GM19328 (cell line): ENCODE measurements around the gene BCKDHA.
"Not testable (repeated sequence)": the region's sequence is repeated elsewhere in the genome, so short reads cannot be mapped to it uniquely, and the experiment has no call there.

ENCODE experiments used
- ATAC-seq: cut with Tn5 transposase; IDR thresholded peaks from one replicate; pipeline ENCODE4 v1.9.1; 2021; ENCODE audit warnings: mild to moderate bottlenecking, moderate library complexity; ENCODE audit not compliant: unreplicated experiment

BCKDHA gene

DNA sequence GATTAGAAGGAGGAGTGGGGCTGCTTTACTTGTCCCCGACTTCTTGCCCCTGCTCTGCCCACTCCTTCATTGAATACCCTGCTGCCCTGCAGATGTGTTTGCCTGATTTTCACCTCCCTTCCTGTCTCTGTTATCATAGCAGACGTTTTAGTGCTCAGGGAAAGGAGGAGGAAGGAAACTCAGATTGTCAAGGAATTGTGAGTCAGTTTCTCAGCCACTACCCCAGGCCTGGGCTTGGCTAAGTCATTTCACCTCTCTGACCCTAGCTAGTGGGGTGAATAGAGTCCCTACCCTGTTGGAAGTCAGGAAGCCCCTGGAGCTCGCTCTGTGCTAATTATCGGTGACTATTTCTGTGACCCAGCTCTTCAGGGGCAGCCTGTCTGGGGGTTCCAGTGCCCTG, 3.9 kb downstream of the BCKDHA start:
- no peak for ATAC-seq

DNA sequence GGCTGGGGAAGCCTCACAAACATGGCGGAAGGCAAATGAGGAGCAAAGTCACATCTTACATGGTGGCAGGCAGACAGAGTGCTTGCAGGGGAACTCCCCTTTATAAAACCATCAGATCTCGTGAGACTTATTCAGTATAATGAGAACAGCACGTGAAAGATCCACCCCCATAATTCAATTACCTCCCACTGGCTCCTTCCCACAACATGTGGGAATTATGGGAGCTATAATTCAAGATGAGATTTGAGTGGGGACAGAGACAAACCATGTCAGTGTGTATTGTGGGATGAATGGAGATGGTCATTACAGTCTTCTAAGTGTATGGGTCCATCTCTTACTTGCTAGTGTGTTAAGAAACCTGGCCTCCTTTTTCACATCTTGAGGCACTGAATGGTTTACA, 4.4 kb downstream of the BCKDHA start:
- no peak for ATAC-seq

DNA sequence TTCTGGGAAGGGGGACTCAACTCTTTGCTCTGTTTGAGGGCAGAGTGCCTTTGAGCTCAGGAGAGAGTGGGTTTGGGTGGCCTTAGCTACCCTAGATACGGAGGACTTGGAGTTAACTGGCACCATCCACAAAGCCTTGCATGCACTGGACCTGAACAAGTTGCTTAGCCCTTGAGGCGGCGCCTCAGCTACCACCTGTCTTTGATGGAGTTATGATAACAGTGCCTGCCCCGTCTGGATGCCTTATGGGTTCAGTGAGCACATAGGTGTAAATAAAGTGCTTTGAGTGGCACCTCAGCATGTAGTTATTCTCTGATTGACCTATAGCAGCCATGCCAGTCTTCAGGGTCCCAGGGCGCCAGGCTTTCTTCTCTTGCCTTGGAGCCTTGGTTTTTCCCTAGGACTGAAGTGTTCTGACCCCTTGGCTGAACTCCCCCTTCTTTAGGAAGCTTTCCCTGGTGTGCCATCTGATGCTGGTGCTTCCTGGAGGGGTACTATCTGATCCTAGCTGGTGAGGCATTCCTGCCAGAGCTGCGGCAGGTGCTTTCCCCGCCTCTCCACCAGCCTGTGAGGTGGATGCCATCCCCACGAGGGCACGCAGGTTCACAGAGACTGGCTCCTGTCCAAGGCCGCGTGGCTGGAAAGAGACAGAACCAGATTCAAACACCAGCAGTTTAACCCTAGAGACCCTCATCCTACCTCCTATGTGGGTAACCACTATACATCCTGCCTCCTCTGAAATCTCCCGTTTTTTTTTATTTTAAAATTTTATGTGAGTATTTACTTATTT, 5.8 kb downstream of the BCKDHA start:
- no peak for ATAC-seq

DNA sequence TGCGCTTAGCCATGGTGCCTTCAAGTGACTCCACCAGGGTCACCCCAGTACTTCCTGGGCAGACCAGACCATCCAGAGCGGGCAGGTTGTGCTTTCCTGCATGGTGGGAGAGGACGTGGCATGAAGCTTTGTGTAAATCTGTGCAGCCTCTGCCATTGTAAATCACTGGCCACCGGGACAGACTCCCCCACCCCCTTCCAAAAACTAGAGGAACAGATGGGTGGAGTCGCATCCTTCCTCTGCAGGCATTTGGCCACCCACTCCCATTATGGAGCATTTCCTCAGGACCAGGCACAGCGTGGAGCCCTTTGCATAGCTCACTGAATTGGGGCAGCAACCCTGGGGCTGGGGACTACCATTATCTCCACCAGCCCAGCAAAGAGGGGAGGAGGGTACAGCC, 8.2 kb downstream of the BCKDHA start:
- ATAC-seq, result no peak

DNA sequence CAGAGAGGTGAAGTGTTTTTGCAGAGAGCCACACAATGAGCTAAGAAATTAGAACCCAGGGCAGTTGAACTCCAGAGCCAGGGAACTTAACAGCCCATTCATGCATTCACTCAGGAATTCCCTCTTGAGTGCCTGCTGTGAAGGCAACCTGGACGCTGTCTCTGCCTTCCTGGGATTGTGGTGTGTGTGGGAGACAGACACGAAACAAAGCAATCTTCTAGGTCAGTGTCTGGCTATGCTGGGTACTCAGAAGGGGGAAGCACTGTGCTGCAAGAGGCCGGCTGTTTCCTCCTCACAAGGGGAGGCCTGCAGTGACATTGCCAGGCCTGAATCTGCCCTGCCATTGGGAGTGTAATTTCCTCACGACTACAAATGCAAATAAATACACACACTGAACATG, 9.7 kb downstream of the BCKDHA start:
- ATAC-seq, result no peak

DNA sequence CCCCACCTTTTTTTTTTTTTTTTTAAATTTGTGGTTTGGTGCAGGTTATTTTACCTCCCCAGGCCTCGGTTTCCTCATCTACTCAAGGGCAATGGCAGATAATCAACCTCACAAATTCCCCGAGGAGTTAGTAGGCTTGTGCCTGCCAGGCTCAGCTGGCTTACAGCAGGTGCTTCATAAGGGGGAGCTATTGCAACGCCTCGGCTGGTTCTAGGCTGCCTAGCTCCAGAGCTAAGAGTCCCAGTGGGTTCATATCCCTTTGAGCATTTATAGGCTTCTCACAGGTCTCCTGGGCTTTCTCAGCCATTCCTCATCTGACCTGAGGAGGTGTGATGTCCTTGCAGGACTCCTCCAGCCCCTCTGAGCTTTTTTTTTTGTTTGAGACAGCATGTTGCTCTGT, 10.6 kb downstream of the BCKDHA start:
- ATAC-seq, result no peak

DNA sequence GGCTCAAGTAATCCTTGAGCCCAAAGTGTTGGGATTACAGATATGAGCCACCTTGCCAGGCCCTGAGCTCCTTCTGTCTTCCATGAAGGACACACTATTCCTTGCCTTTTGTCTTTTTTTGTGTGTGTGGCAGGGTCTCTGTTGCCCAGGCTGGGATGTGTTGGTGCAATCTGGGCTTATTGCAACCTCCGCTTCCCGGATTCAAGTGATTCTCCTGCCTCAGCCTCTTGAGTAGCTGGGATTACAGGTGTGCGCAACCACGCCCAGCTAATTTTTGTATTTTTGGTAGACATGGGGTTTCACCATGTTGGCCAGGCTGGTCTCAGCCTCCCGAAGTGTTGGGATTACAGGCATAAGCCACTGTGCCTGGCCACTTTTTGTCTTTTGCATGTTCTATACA, 11.2 kb downstream of the BCKDHA start:
- not testable (repeated sequence) for ATAC-seq

DNA sequence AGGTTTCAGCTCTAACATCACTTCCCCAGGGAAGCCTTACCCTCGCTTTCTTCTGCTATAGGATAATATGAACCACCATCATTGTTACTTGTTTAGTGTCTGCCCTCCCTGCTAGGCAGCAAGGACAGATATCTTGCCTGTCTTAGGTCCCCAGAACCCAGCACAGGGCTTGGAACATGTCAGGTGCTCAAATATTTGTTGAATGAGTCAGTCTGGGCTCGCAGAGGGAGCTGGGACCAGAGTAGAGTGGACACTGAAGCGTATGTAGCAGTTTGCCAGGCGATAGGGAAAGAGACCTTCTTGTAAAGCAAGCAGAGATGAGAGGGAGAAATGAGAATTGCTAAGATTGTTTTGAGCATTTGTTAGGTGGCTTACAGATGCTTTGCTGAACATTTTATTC, 11.7 kb downstream of the BCKDHA start:
- ATAC-seq, result no peak

DNA sequence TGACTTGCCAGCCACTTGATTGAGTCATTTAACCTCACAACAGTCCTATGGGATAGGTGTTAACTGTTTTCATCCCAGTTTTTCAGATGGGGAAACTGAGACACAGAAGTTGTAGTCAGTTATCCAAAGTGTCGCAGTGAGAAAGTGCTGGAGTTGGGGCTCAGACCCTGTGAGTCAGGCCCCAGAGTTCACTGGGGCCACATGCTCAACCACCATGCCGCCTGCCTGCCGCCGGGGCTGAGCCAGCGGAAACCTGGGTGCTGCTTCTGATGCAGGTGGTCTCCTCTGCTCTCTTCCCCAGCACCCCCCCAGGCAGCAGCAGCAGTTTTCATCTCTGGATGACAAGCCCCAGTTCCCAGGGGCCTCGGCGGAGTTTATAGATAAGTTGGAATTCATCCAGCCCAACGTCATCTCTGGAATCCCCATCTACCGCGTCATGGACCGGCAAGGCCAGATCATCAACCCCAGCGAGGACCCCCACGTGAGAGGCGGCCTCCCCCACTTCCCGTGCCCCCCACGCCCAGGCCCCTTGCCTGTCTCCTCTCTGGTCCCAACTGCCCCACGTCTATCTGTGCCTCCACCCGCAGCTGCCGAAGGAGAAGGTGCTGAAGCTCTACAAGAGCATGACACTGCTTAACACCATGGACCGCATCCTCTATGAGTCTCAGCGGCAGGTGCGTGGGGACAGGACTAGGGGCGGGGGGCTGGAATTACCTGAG, 12.9 kb downstream of the BCKDHA start:
- ATAC-seq, result no peak

DNA sequence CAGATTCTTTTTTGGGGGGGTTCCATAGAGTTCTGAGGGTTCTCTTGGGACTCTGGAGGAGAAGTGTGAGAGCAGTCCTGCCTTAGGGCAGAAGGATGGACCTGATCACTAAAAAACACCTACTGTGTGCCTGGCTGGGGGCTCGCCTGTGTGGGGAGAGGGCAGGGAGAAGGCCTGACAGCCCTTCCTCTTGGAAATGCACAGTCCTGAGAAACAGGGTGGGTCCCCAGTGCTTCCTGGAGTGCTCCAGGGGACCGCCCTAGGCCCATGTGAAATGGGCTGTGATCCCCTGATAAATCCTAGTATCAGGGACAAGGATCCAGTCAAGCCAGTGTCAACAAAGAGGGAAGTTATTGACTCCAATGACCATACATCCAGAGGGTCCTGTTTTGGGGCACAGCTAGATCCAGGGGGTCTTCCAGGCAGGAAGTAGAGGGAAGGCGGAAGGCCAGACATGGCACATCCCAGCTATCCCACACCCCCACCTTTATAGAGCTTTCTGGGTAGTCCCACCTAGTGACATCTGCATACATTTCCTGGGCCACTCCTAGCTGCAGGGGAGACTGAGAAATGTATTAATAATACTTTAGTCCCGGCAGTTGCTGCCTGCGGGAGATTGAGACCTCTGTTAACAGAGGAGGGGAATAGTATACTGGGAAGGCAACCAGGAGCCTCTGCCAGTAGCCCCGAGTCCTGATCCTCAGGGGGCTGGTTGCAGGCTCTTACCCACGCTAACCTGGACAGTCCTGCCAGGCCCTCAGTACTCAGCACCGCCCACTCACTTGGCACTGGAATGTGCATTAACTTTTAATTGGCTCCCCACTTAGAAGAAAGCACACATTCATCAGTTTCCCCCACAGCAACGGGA, 13.7 kb downstream of the BCKDHA start:
- no peak for ATAC-seq

DNA sequence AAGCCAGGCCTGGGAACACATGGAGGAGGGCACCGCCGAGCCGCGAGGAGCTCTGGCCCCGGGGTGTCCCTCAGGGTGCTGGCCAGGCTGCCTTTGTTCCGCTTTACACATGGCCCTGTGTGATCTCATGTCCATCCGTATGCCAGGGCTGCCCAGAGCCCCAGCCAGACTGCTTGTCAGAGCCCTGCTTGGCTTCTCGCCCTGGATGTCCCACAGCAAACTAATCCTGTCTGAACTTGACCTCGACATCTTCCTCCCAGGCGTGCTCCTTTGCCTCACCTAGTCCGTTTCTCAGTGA, 14.3 kb downstream of the BCKDHA start:
- no peak for ATAC-seq

DNA sequence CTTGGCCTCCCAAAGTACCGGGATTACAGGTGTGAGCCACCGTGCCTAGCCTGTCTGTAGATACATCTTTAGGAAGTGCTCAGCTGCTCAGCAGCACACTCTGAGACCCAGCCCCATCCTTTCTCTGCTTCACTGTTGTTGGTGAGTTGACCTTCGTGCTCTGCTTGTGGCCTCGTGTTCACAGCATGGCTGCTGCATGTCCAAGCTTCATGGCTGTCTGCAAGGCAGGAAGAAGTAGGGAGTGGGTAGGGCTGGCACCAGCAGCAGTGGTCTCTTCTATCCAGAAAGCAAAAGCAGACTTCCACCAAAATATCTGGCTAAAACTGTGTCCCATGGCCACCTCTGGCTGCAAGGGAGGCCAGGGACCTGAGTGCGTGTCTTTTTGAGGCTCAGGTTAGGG, 15.3 kb downstream of the BCKDHA start:
- ATAC-seq, result no peak

DNA sequence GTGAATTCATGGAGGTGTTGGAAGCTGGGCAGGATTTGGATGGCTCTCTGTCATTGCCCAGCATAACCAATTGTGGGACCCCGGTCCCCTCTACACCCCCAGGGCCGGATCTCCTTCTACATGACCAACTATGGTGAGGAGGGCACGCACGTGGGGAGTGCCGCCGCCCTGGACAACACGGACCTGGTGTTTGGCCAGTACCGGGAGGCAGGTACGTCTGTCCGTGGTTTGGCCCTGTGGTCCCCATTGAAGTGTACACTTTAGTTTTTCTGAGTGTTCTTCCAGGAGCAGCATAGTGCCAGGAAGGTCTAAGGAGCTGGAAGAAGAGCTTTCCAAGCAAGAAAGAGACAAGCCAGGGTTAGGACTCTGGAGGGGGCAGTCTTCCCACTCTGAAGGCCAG, 16.3 kb downstream of the BCKDHA start:
- ATAC-seq, result no peak

DNA sequence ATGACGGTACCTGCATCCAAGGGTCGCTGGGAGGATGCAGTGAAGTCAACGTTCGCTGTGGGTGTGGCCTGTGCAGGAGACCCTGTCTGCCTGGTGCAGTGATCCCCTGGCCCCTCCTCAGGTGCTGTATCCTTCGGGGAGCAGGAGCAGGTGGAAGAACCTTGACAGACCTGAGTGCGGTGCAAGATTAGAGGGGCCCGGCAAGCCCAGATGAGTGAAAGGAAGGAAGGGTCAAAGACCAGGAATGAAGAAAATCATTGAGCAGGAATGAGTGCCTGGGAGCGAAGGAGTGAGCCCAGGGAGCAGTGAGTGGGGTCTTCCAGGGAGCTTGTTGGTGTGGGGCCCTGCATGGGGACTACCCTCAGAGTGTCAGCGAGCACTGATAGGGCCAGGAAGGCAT, 16.8 kb downstream of the BCKDHA start:
- ATAC-seq, result no peak

DNA sequence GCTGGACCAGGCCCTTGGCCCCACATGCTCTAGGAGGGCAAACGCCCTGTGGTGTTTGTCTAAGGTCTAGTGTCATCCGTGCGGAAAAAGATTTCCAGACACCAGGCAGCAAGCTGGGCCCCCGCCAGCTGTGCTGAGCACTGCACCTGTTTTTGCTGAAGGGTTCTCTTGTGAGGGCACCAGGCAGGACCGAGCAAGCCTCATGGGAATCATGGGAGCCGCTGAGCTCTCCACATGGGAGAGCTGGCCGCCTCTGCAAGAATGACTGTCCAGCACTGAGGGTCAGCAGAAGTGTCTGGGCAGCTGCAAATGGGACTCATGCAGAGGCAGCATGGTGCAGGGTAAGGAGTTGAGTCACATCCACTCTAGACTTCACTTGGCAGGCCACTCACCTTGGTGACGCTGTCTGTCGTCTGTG, 17.5 kb downstream of the BCKDHA start:
- no peak for ATAC-seq

DNA sequence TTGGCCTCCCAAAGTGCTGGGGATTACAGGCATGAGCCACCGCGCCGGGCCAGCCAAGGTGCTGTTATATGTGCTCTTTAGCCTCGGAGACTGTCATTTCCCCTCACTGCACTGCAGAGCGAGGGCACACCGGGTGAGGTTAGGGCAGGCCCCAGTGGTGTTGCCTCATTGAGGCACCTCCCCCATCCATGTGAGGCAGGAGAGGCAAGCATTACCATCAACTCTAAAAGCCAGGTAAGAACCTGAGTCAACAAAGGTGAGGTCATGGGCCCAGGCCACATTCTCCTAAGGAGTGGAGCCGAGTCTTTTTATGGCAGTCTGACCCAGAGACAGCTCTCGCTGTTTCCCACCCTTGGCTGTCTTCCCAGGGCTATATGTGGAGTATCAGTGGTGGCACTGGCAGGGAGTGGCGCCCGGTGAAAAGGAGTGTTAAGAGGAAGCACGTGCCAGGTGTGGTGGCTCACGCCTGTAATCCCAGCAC, 18.6 kb downstream of the BCKDHA start:
- no peak for ATAC-seq

DNA sequence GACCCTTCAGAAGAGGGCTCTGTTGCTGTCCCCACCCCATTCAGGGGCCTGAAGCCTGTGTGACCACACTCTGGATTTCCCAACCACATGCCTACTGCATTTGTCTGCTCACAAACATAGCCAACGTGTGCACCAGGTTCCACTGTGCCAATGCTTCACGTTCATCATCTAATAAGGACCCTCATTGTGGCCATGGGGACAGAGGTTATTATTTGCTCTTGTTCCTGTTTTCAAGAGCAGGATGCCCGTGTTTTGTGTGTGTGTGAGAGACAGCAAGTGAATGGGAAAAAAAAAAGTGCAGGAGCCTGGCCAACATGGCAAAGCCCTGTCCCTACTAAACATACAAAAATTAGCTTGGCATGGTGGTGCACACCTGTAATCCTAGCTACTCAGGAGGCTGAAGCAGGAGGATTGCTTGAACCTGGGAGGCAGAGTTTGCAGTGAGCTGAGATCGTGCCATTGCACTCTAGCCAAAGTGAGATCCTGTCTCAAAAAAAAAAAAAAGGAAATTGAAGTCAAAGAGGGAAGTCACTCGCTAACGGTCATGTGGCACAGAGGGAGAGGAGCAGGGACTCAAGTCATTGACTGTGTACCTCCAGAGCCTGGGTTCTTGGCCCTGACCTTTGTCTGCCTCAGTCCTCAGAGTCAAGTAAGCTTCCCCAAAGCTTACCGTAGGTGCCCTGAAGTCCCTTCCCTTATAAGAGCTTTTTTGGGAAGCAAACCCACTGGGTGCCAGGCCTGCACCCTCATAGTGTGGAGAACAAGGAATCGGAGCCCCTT, 22.7 kb downstream of the BCKDHA start:
- no peak for ATAC-seq

DNA sequence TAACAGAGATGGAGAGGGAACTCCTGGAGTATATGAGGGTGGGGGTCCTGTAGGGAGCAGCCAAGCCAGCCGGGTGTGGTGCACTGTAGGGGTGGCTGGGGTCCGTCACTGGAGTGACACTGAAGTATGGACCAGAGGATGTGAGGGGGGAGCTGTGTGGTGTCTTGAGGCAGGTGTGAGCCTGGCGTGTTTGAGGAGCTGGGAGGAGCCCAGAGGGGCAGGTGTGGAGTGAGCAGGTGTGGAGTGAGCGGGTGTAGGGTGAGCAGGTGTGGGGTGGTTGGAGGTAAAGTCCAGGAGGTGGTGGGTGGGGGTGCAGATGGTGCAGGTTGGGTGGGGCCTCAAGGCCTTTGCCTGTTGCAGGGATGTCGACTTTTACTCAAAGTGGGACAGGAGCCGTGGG, 23.7 kb downstream of the BCKDHA start:
- ATAC-seq, result no peak

DNA sequence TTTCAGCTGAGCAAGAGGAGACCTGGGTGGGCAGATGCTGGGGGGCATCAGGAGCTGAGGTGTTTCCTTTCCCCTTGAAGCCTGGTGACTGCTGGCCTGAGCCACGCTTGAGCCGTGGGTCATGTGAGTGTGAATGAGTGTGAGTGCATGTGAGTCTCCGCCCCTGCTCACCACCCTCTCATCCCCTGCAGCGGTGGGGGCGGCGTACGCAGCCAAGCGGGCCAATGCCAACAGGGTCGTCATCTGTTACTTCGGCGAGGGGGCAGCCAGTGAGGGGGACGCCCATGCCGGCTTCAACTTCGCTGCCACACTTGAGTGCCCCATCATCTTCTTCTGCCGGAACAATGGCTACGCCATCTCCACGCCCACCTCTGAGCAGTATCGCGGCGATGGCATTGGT, 24.4 kb downstream of the BCKDHA start:
- ATAC-seq, result no peak

DNA sequence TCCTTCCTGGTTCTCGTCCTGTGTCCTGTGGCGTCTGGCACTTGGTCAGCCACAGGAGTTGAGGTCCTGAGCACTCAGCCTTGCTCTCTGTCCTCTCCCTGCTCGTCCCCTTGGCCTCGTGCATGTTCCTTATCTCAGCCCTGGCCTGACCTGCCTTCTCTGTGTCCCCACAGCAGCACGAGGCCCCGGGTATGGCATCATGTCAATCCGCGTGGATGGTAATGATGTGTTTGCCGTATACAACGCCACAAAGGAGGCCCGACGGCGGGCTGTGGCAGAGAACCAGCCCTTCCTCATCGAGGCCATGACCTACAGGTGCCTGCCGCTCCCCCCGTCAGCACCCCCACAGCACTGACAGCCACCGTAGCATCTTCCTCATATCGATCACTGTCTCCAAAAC, 24.8 kb downstream of the BCKDHA start:
- ATAC-seq, result no peak

DNA sequence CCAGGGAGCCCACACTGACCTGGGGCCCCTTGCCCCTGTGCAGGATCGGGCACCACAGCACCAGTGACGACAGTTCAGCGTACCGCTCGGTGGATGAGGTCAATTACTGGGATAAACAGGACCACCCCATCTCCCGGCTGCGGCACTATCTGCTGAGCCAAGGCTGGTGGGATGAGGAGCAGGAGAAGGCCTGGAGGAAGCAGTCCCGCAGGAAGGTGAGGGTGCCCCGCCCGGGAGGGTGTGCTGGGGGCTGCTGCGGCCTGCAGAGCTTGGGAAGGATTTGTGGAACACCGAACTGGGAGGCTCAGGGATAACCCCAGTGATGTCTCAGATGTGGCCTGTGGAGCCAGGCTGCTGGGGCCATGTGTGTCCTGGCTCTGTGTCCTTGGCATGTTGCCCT, 25.3 kb downstream of the BCKDHA start:
- no peak for ATAC-seq
